Heart right ventricle (tissue), 16 donors: ENCODE measurements around the gene PKN3. TPM values are rescaled to one million over a fixed set of nuclear protein-coding genes. Genes with fewer than 3 reads are reported as not detected.

Experiments
- ATAC-seq, 8 donors: fragments of 200-7000 bp; cut with Tn5 transposase; one replicate each; pipeline ENCODE4 v1.9.1; 2020; ENCODE audit warnings: mild to moderate bottlenecking in 8 of 8, moderate library complexity in 8 of 8, moderate number of reproducible peaks in 1 of 8
- DNase-seq, 2 donors: peaks; one replicate each; pipeline ENCODE4 v3.0.0-alpha.2; 2020
- H3K27ac ChIP-seq, 10 donors: fragments of 200-600 bp; sonication (generic) in 2 of 10; one replicate each; pipeline versions ENCODE4 v1.5.0 to v1.8.0; 2020 to 2022; ENCODE audit warnings: mild to moderate bottlenecking in 3 of 10
- H3K27me3 ChIP-seq, 7 donors: fragments of 200-600 bp; one replicate each; pipeline ENCODE4 v1.8.0; 2021 to 2022; ENCODE audit warnings: mild to moderate bottlenecking in 2 of 7
- H3K36me3 ChIP-seq, 9 donors: fragments of 200-600 bp; sonication (generic) in 1 of 9; one replicate each; pipeline versions ENCODE4 v1.5.0 to v1.8.0; 2020 to 2022; ENCODE audit warnings: mild to moderate bottlenecking in 2 of 9
- H3K4me1 ChIP-seq, 9 donors: fragments of 200-600 bp; sonication (generic) in 1 of 9; one replicate each; pipeline versions ENCODE4 v1.5.0 to v1.8.0; 2020 to 2022; ENCODE audit warnings: mild to moderate bottlenecking in 4 of 9
- H3K4me3 ChIP-seq, 10 donors: fragments of 200-600 bp; sonication (generic) in 2 of 10; one replicate each; pipeline versions ENCODE4 v1.5.0 to v1.8.0; 2020 to 2022; ENCODE audit warnings: mild to moderate bottlenecking in 7 of 10, moderate library complexity in 2 of 10
- H3K9me3 ChIP-seq, 11 donors: fragments of 200-600 bp in 10 of 11; sonication (generic) in 2 of 11; one replicate each; pipeline versions ENCODE4 v1.5.0 to v1.8.0; 2013 to 2022; ENCODE audit warnings: mild to moderate bottlenecking in 2 of 11, control low read depth in 1 of 11, moderate library complexity in 1 of 11
- CTCF ChIP-seq, 9 donors: fragments of 200-600 bp; sonication (generic) in 2 of 9; IDR thresholded peaks; one replicate each; pipeline versions ENCODE4 v1.5.0 to v1.8.0; 2021 to 2022; ENCODE audit warnings: antibody characterized with exemption in 9 of 9, mild to moderate bottlenecking in 5 of 9, moderate library complexity in 1 of 9
- WGBS, 2 donors: extraction: QIAGEN DNeasy Blood & Tissue Kit; methylation state at CpG; one replicate each; pipeline ENCODE4 v1.1.7; 2013; ENCODE audit warnings: inconsistent platforms in 1 of 2; 5-methylcytosine and 5-hydroxymethylcytosine counted together
- intact Hi-C, 10 donors: fragments of 100-400 bp; cut with DNase I; formaldehyde crosslinking; loops; one replicate each; pipeline versions ENCODE4 v1.11.1 to v1.14.2; 2022
- polyA plus RNA-seq, 2 donors: library from polyadenylated mRNA; stranded (reverse); fragments of 200-250 nt; gene quantifications; one replicate each; pipeline ENCODE4 v1.2.3, GENCODE V29; 2013
- total RNA-seq, 10 donors: library from RNA; stranded (reverse); fragmentation: NEBNext Ultra II Directional in 3 of 10; extraction: Animal tissue kit (Norgen Biotek cat#: 25700) in 3 of 10; gene quantifications; one replicate each; pipeline versions ENCODE4 v1.2.1 to v1.2.4, GENCODE V29; 2021 to 2023
- donor health status: Arrhythmogenic right ventricular cardiomyopathy.
- donor health status: ischemic (EF 13 %, LVEDD 7.1; RV severe dilation, severe dysfunction).
- donor health status: healthy with polysubstance abuse.
- donor health status: DM: no; HTN: yes; CAD: no.
- donor health status: DM: no; HTN: no; CAD: no.
- donor health status: ischemic (EF 25% LVEDD 6.9; RV normal size, moderate dysfunction).
- donor health status: ischemic (EF 25% LVEDD 5.7; RV mildly dilated, moderate dysfunction).
- donor health status: healthy.
- donor health status: DM: yes; HTN: yes; CAD: no.
- donor health status: Ischemic cardiomyopathy.
- donor health status: ischemic (EF 35%, LVEDD 5.7; RV mildly dilated, moderate dysfunction).
- donor health status: nonischemic (EF 11% LVEDD 7.7; RV severe dilation, severe dysfunction).
- donor health status: DM: yes; HTN: yes; CAD: no.
- donor health status: PGD.
- donor health status: ischemic (EF 29% LVEDD 5.4; RV normal size, mild dysfunction).
- donor health status: nonischemic (EF 23%, LVEDD 6.1; RV moderate dilation, normal function).

The PKN3 gene
- total and polyA plus RNA-seq, 12 donors = 3.7 to 12.7 (median 5.2) TPM

- H3K9me3 ChIP-seq = no peaks in the 10 kb centered on the region
- peak in 1 of 8 donors; percentile 14 for ATAC-seq
- 88 to 92% methylated on average over 27 of the region's 27 CpGs for WGBS, 2 donors
- intact Hi-C loops = loop anchor here in 1 of 10 donors (5.0 kb wide), 1 partner anchor 42 kb away; the partner anchor contains the start of gene ZER1
- no peaks in the 10 kb centered on the region for H3K27me3 ChIP-seq
- no peak for TF ChIP-seq CTCF (IDR thresholded peaks at IDR 0.05)
- no peak overlapping the region for H3K27ac ChIP-seq
- H3K36me3 ChIP-seq = peaks cover 0 to 50% (median 10%) of the 10 kb centered on the region in 9 donors
- DNase-seq = no peak
- H3K4me1 ChIP-seq = peaks cover 0 to 8% (median under 1%) of the 10 kb centered on the region in 9 donors
- no peak overlapping the region for H3K4me3 ChIP-seq
Measured at GRCh38 chr9:128729766-128730517, 27.6 kb downstream of the PKN3 start.

GRCh38 chr9:128731093-128731492, 28.8 kb downstream of the PKN3 start:
- H3K36me3 ChIP-seq = peaks cover 0 to 60% (median 12%) of the 10 kb centered on the region in 9 donors
- DNase-seq (no peak), ATAC-seq (no peak)
- no peaks in the 10 kb centered on the region for H3K9me3 ChIP-seq
- H3K27me3 ChIP-seq = no peaks in the 10 kb centered on the region
- TF ChIP-seq CTCF (IDR thresholded peaks at IDR 0.05) = no peak
- WGBS, 2 donors = 84 to 86% methylated on average over 13 of the region's 13 CpGs
- no peak overlapping the region for H3K27ac ChIP-seq
- H3K4me1 ChIP-seq = peaks cover 0 to 9% (median 0%) of the 10 kb centered on the region in 9 donors
- intact Hi-C loops = no loop called here
- no peak overlapping the region for H3K4me3 ChIP-seq

- Histone ChIP-seq H3K27ac (no peak overlapping the region), H3K27me3 (no peaks in the 10 kb centered on the region), H3K4me3 (no peak overlapping the region), H3K4me1 (peaks cover 0 to 9% (median 0%) of the 10 kb centered on the region in 9 donors), H3K9me3 (no peaks in the 10 kb centered on the region), H3K36me3 (peaks cover 0 to 65% (median 12%) of the 10 kb centered on the region in 9 donors)
- ATAC-seq (no peak), DNase-seq (no peak)
- 84 to 87% methylated on average over 9 of the region's 9 CpGs for WGBS, 2 donors
- no peak for TF ChIP-seq CTCF (IDR thresholded peaks at IDR 0.05)
- intact Hi-C loops = no loop called here
Measured at GRCh38 chr9:128731691-128732090, 29.4 kb downstream of the PKN3 start.

GRCh38 chr9:128732576-128732975, 30.3 kb downstream of the PKN3 start:
- no peak overlapping the region for H3K4me3 ChIP-seq
- peaks cover 0 to 74% (median 12%) of the 10 kb centered on the region in 9 donors for H3K36me3 ChIP-seq
- ATAC-seq = no peak
- no peak for DNase-seq
- WGBS, 2 donors = 84 to 87% methylated on average over 13 of the region's 13 CpGs
- H3K27ac ChIP-seq = no peak overlapping the region
- H3K4me1 ChIP-seq = peaks cover 0 to 9% (median 0%) of the 10 kb centered on the region in 9 donors
- no peak for TF ChIP-seq CTCF (IDR thresholded peaks at IDR 0.05)
- no peaks in the 10 kb centered on the region for H3K27me3 ChIP-seq
- intact Hi-C loops = no loop called here
- H3K9me3 ChIP-seq = no peaks in the 10 kb centered on the region
